GM12874 (cell line): Measurements from ENCODE around the gene WSCD2.

Experiments used
- CTCF ChIP-seq: IDR thresholded peaks from 2 replicates; pipeline ENCODE4 v1.5.1; 2011; ENCODE audit warnings: low read depth, mild to moderate bottlenecking, control low read depth, low read length, moderate library complexity; ENCODE audit not compliant: insufficient read depth

Gene WSCD2

GRCh38 chr12:108194585-108194984 is 65.5 kb downstream of the WSCD2 start:
- no peak for TF ChIP-seq CTCF

GRCh38 chr12:108196319-108196718 is 67.2 kb downstream of the WSCD2 start:
- no peak for TF ChIP-seq CTCF

- TF ChIP-seq CTCF = no peak
Observed at GRCh38 chr12:108196921-108197320, 67.8 kb downstream of the WSCD2 start.

GRCh38 chr12:108198043-108198442 is 69.0 kb downstream of the WSCD2 start:
- no peak for TF ChIP-seq CTCF

GRCh38 chr12:108199106-108199505 is 70.0 kb downstream of the WSCD2 start:
- TF ChIP-seq CTCF = no peak

- TF ChIP-seq CTCF = no peak
Observed at GRCh38 chr12:108201808-108202207, 72.7 kb downstream of the WSCD2 start.

GRCh38 chr12:108204117-108204987 is 75.3 kb downstream of the WSCD2 start:
- TF ChIP-seq CTCF = no peak
